Hepatocyte (in vitro differentiated cells): ENCODE results near the gene COG1. TPM values are rescaled to one million over a fixed set of nuclear protein-coding genes. Genes with fewer than 3 reads are reported as not detected.
A peak's percentile ranks its signal among the peaks of the same experiment; 100 is the strongest.

ENCODE experiments used
- DNase-seq: peaks from one replicate; pipeline ENCODE4 v3.0.0-alpha.2; 2016; ENCODE audit warnings: low spot score
- H2AFZ ChIP-seq: fragments of 200-600 bp; sonication (generic); 2 replicates; pipeline ENCODE4 v1.6.0; 2016; ENCODE audit warnings: antibody characterized with exemption, mild to moderate bottlenecking
- H3K27ac ChIP-seq: fragments of 200-600 bp; sonication (generic); 2 replicates; pipeline ENCODE4 v1.5.1; 2016; ENCODE audit warnings: mild to moderate bottlenecking
- H3K27me3 ChIP-seq: fragments of 200-600 bp; sonication (generic); 2 replicates; pipeline ENCODE4 v1.6.1; 2016
- H3K36me3 ChIP-seq: fragments of 200-600 bp; sonication (generic); replicated peaks from 2 replicates; pipeline ENCODE4 v1.5.1; 2016; ENCODE audit warnings: low read depth; ENCODE audit not compliant: insufficient read depth
- H3K4me1 ChIP-seq: fragments of 200-600 bp; sonication (generic); 2 replicates; pipeline ENCODE4 v1.5.1; 2016; ENCODE audit warnings: mild to moderate bottlenecking, moderate library complexity; ENCODE audit not compliant: insufficient read depth
- H3K4me2 ChIP-seq: fragments of 200-600 bp; sonication (generic); 2 replicates; pipeline ENCODE4 v1.6.0; 2016
- H3K4me3 ChIP-seq: fragments of 200-600 bp; sonication (generic); 2 replicates; pipeline ENCODE4 v1.5.1; 2016; ENCODE audit warnings: mild to moderate bottlenecking
- H3K79me2 ChIP-seq: fragments of 200-600 bp; sonication (generic); 2 replicates; pipeline ENCODE4 v1.6.0; 2017; ENCODE audit warnings: mild to moderate bottlenecking
- H3K9me2 ChIP-seq: fragments of 200-600 bp; sonication (generic); replicated peaks from 2 replicates; pipeline ENCODE4 v1.6.0; 2017; ENCODE audit warnings: mild to moderate bottlenecking; ENCODE audit not compliant: insufficient read depth
- H3K9me3 ChIP-seq: fragments of 200-600 bp; sonication (generic); 2 replicates; pipeline ENCODE4 v1.5.1; 2016; ENCODE audit warnings: low read depth, mild to moderate bottlenecking
- H4K20me1 ChIP-seq: fragments of 200-600 bp; sonication (generic); 2 replicates; pipeline ENCODE4 v1.6.0; 2016; ENCODE audit warnings: mild to moderate bottlenecking; ENCODE audit not compliant: insufficient read depth, poor library complexity, severe bottlenecking
- EZH2 ChIP-seq: fragments of 200-600 bp; sonication (generic); IDR thresholded peaks from 2 replicates; pipeline ENCODE4 v1.6.1; 2016; ENCODE audit warnings: antibody characterized with exemption, mild to moderate bottlenecking, borderline replicate concordance
- EZH2phosphoT487 ChIP-seq: fragments of 200-600 bp; sonication (generic); IDR thresholded peaks from one replicate; pipeline ENCODE4 v1.6.1; 2018; ENCODE audit warnings: antibody characterized with exemption, mild to moderate bottlenecking, low read depth, moderate library complexity; ENCODE audit not compliant: unreplicated experiment, severe bottlenecking
- WGBS: methylation state at CpG from one replicate; pipeline ENCODE4 v1.1.6; 2016; ENCODE audit warnings: low lambda C conversion rate; ENCODE audit errors: missing lambda C conversion rate; 5-methylcytosine and 5-hydroxymethylcytosine counted together
- polyA plus RNA-seq: library from polyadenylated mRNA; unstranded; fragments of >200 nt; fragmentation: Nextera tagmentation; extraction: Ambion mirVana; gene quantifications from 2 replicates; pipeline ENCODE4 v1.2.1, GENCODE V29; 2016
- total RNA-seq: library from RNA; depleted of rRNA; stranded (reverse); fragments of >200 nt; gene quantifications from 2 replicates; pipeline ENCODE4 v1.2.3, GENCODE V29; 2014
- TF ChIP-seq, protein P1 (sequence below): fragments of 200-600 bp; sonication (generic); IDR thresholded peaks from 2 replicates; pipeline ENCODE4 v1.5.1; 2016; ENCODE audit warnings: antibody characterized with exemption, mild to moderate bottlenecking; ENCODE audit not compliant: poor library complexity

Gene COG1
- total and polyA plus RNA-seq, 2 experiments from 2014 or later = 19.6 to 26.8 TPM

DNA sequence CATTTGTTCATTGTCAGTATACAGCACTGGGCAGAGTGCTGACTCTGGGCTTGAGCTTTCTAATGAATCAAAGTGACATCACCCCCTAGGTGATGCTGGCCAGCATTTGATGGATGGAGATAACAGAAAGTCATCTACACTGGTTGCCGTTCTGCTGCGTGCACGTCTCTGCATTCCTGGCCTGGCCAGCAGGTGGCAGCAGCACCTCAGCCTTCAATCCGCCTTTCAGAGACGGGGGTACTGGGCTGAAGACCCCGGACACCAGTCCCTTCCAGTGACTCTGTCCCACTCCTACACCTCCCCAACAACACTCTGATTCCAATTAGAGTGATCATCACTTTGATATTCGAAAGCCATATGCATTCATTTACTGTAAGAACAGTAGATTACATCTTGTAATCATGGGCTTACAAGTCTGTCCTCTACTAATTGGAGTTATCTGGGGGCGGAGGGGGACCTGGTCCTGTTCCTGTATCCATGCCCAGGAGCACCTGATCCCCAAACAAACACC lies 62.9 kb downstream of the COG1 start:
- peaks cover 6% of the 10 kb centered on the region for H3K4me1 ChIP-seq
- no peak overlapping the region for H3K27ac ChIP-seq
- no peaks in the 10 kb centered on the region for H3K27me3 ChIP-seq
- no peak overlapping the region for H2AFZ ChIP-seq
- no peak overlapping the region for H3K4me2 ChIP-seq
- no peaks in the 10 kb centered on the region for H3K9me3 ChIP-seq
- no peaks in the 10 kb centered on the region for H3K9me2 ChIP-seq
- H4K20me1 ChIP-seq = no peaks in the 10 kb centered on the region
- no peak for TF ChIP-seq EZH2phosphoT487
- TF ChIP-seq, protein P1, sequence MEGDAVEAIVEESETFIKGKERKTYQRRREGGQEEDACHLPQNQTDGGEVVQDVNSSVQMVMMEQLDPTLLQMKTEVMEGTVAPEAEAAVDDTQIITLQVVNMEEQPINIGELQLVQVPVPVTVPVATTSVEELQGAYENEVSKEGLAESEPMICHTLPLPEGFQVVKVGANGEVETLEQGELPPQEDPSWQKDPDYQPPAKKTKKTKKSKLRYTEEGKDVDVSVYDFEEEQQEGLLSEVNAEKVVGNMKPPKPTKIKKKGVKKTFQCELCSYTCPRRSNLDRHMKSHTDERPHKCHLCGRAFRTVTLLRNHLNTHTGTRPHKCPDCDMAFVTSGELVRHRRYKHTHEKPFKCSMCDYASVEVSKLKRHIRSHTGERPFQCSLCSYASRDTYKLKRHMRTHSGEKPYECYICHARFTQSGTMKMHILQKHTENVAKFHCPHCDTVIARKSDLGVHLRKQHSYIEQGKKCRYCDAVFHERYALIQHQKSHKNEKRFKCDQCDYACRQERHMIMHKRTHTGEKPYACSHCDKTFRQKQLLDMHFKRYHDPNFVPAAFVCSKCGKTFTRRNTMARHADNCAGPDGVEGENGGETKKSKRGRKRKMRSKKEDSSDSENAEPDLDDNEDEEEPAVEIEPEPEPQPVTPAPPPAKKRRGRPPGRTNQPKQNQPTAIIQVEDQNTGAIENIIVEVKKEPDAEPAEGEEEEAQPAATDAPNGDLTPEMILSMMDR = peak; percentile 99
- no peaks in the 10 kb centered on the region for H3K36me3 ChIP-seq
- no peak overlapping the region for H3K4me3 ChIP-seq
- no peaks in the 10 kb centered on the region for H3K79me2 ChIP-seq
- 9% methylated on average over 8 of the region's 8 CpGs for WGBS
- peak; percentile 62 for DNase-seq

DNA sequence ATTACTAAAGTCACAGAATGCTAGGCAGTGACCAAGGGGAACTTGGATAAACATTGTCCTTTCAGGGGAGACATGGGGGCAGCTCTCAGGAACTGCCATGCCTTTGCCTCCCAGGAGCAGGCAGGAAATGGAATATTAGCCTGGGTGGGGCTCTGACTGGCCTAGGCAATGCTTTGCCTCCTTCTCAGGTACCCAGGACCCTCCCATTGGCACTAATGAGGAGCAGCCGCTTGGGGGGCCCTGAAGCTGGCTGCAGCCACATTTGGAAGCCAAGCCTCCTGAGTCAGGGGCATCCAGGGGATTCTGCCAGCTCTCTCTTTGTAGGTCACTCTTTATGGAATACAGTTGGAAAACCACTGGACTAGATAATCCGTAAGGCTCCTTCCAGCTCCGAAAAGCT lies 63.4 kb downstream of the COG1 start:
- Histone ChIP-seq H3K27me3 (no peaks in the 10 kb centered on the region), H3K4me2 (no peak overlapping the region), H3K36me3 (no peaks in the 10 kb centered on the region), H3K4me3 (no peak overlapping the region), H3K9me3 (no peaks in the 10 kb centered on the region), H3K79me2 (no peaks in the 10 kb centered on the region), H3K9me2 (no peaks in the 10 kb centered on the region), H4K20me1 (no peaks in the 10 kb centered on the region), H3K4me1 (peaks cover 6% of the 10 kb centered on the region), H2AFZ (no peak overlapping the region), H3K27ac (no peak overlapping the region)
- 73% methylated on average over 3 of the region's 3 CpGs for WGBS
- DNase-seq = no peak
- TF ChIP-seq, protein P1 = no peak
- no peak for TF ChIP-seq EZH2
- no peak for TF ChIP-seq EZH2phosphoT487

GRCh38 chr17:73257516-73257915 lies 64.7 kb downstream of the COG1 start:
- H3K27me3 ChIP-seq = no peaks in the 10 kb centered on the region
- H3K4me3 ChIP-seq = no peak overlapping the region
- no peaks in the 10 kb centered on the region for H3K36me3 ChIP-seq
- no peaks in the 10 kb centered on the region for H3K9me3 ChIP-seq
- no peak overlapping the region for H2AFZ ChIP-seq
- peaks cover 18% of the 10 kb centered on the region for H3K4me1 ChIP-seq
- no peak overlapping the region for H3K4me2 ChIP-seq
- no peak for DNase-seq
- WGBS = 91% methylated on average over 6 of the region's 6 CpGs
- no peaks in the 10 kb centered on the region for H3K9me2 ChIP-seq
- no peak overlapping the region for H3K27ac ChIP-seq
- no peaks in the 10 kb centered on the region for H4K20me1 ChIP-seq
- no peaks in the 10 kb centered on the region for H3K79me2 ChIP-seq
- TF ChIP-seq EZH2phosphoT487 = no peak
- TF ChIP-seq, protein P1 = no peak
- TF ChIP-seq EZH2 = no peak

Other genes with a start within 250 kb of the COG1 start
- gene SLC39A11, start 100.4 kb upstream of the COG1 start, total RNA-seq = 39.1 and 62.6 TPM in 2 replicates
- 27.5 and 37.7 TPM in 2 replicates for gene SLC39A11, start 100.4 kb upstream of the COG1 start, polyA plus RNA-seq
- 0.10 and 0.48 TPM in 2 replicates for gene SSTR2, start 28.0 kb upstream of the COG1 start, total RNA-seq
- 0.15 and 0.28 TPM in 2 replicates for gene SSTR2, start 28.0 kb upstream of the COG1 start, polyA plus RNA-seq
- gene CPSF4L, start 68.8 kb downstream of the COG1 start, total RNA-seq = not detected in 2 replicates
- gene CPSF4L, start 68.8 kb downstream of the COG1 start, polyA plus RNA-seq = 0.34 TPM in 1 of 2 replicates, not detected in the other
- 61.2 and 62.4 TPM in 2 replicates for gene CDC42EP4, start 118.9 kb downstream of the COG1 start, total RNA-seq
- 74.5 and 82.7 TPM in 2 replicates for gene CDC42EP4, start 118.9 kb downstream of the COG1 start, polyA plus RNA-seq